GM19324 (cell line): Measurements from ENCODE around the gene FAM131C.
"Not testable (repeated sequence)": the region's sequence is repeated elsewhere in the genome, so short reads cannot be mapped to it uniquely, and the experiment has no call there.

Experiments used
- ATAC-seq: cut with Tn5 transposase; IDR thresholded peaks from one replicate; pipeline ENCODE4 v1.9.1; 2021; ENCODE audit warnings: mild to moderate bottlenecking, moderate library complexity; ENCODE audit not compliant: unreplicated experiment, low FRiP score

Gene FAM131C

DNA sequence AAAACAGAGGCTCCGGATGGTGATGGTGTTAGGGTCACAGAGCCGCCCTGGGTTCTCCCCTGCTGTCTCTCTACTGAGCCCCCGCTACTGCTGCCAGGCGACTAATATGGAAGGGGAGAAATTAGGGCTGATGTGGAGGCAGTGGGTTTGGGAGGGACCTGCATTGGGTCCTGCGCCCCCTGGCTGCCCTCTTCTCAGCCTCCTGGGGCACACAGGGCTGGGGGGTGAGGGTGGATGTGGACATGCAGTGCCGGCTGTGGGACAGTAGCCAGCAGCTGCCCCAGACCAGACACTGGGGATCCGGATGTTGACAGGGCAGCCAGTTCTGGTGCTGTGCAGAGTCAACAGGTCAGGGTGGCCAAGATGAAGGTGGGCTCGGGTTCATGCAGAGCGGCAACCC is 31.4 kb downstream of the FAM131C start:
- ATAC-seq = no peak

DNA sequence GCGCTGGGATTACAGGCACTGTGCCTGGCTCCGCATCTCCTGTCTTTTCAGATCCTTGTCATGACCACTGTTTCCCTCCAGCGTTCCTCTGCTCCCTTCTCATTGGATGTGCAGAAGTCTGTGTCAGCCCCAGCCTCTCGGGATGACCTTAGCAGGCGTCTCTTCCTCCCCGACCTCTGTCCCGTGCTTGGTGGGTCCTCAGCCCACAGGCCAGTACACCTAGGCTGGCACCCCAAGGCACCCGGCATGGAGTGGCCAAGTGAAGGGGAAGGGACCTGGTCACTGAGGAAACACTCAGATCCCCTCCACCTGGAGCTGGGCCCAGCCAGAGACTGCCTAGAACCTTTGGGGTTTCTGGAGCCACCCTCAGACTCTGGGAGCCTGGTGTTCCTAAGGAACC is 32.3 kb downstream of the FAM131C start:
- no peak for ATAC-seq

DNA sequence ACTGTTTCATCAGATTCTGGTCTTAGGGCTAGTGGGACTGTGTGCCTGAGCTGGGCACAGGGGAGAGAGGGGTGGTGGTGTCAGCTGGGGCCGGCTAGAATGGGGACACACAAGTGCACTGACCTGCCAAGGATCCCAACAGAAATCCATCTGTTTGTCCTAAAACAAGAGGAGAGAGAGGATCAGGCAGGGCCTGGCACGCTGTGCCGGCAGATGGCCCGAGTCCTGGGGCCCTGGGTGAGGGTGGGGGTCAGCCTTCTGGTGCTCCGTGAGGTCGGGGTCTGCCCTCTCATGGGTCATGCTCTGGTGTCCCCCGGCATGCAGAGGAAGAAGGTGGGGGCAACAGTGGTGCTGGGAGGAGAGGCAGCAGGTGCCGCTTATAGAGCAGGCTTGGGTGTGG is 33.6 kb downstream of the FAM131C start:
- not testable (repeated sequence) for ATAC-seq

DNA sequence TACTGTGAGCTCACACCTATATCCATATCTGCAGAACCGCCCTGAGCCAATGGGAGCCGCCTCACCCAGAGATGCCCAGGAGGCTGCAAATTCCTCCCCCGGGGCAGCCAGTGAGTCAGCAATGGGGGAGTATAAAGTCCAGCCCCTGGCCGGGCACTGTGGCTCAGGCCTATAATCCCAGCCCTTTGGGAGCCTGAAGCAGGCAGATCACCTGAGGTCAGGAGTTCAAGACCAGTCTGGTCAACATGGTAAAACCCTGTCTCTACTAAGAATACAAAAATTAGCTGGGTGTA is 34.9 kb downstream of the FAM131C start:
- ATAC-seq = no peak

DNA sequence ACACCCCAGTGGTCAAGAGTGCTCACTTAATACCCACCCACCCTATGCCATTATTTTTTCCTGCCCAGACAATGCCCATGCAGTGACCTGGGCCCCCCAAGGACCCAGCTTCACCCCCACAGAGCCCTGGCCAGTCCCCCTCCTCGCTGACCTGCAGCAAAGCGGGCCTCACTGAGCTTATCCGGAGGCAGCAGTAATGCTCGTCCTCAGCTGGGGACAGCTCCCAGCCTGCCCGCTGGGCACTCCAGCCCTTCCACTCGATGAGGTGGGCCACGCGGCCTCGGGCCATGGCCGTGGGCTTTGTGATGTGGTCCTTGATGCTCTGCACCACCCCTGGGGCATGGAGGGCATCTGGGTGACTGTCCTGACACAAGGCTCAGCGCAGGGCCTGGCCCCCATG is 37.0 kb downstream of the FAM131C start:
- ATAC-seq = not testable (repeated sequence)

DNA sequence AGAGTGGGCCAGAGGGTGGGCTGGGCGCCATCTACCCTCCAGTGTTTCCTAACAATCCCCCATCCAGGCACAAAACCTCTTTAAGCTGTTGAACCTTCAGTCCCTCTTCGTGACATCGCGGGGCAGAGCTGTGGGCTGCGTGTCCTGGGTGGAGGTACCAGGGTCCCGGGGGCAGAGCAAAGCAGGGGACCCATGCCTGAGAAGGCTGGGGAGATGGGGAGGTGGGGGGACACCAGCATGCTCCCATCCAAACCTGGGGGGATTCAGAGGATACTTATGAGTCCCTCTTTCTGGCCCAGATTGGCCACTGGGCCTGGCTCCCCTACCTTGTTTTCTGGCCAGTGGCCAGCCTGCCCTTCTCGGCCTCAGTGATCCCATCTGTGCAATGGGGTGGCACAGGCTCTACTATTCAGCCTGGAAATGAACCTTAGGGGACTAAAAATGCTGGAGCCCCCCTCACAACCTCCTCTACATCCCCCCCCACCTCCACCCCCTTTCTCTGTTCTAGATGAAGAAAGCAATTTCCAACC is 40.3 kb downstream of the FAM131C start:
- ATAC-seq = not testable (repeated sequence)

DNA sequence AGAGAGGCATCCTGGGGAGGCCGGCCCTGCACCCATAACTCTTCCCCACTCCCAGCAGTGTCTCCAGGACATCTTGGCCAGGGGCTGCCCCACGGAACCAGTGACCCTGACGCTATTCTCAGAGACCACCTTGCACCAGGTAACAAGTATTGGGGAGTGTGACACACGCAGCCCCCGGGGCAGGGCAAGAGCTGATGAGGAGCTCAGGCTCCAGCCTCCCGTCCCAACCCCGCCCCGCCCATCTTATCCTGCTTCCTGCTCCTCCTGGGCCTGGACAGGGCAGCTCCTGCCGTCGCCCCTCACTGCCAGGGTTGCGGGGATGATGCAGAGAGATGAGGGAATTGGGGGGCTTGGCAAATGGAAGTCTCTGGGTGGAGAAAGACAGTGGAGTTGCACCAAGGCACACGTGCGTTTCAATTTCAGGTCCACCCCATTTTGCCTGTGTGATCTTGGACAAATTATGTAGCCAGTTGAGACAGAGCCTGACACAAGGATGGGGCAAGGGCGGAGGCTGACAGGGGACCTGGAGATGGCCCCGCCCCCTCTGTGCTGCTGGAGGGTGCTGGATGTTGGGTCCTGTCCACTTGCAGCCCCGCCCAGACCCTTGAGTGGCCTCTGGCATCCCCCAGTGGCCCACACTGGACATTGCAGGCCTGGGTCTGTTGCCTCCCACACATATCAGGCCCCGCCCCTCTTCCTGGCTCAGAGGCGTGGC is 40.9 kb downstream of the FAM131C start:
- no peak for ATAC-seq

DNA sequence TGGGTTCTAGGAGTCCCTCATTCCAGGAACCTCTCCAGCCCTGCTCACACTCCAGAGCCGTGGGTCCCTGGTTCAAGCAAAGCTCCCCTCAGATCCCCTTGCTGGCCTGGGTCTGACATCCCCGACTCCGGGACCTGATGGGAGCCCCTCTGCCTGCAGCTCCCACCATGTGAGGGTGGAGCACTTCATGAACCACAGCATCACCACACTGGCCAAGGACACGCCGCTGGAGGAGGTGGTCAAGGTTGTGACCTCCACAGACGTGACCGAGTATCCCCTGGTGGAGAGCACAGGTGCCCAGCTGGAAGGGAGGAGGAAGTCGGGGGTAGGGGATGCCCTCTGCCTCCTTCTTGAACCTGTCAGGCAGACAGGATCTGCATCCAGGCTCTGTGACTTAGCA is 41.9 kb downstream of the FAM131C start:
- no peak for ATAC-seq

DNA sequence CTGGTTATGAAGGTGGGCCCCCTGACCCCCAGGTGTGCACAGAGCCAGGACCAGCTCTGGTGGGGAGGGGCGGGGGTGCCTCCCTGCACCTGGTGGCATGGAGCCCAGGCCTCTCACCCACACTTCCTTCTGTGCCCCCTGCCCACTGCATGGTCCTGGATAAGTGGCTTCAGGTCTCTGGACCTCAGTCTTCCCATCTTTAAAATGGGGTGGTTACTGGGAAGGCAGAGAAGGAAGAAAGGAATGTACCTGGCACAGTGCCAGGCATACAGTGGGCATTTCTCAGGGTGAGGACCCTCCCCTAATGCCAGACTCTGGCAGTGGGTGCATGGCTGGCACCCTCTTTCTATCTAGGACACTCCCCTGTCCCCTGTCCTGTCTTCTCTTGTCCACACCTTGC is 44.2 kb downstream of the FAM131C start:
- no peak for ATAC-seq

DNA sequence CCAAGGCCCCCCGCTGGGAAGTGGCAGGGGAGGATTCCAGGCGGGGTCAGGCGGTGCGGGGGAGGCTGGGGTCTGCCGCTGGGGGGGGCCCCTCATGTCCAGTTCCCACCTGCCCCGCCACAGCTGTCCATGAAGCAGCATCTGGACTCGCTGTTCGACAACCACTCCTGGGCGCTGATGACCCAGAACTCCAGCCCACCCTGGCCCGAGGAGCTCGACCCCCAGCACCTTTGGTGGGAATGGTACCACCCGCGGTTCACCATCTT is 44.5 kb downstream of the FAM131C start:
- not testable (repeated sequence) for ATAC-seq

DNA sequence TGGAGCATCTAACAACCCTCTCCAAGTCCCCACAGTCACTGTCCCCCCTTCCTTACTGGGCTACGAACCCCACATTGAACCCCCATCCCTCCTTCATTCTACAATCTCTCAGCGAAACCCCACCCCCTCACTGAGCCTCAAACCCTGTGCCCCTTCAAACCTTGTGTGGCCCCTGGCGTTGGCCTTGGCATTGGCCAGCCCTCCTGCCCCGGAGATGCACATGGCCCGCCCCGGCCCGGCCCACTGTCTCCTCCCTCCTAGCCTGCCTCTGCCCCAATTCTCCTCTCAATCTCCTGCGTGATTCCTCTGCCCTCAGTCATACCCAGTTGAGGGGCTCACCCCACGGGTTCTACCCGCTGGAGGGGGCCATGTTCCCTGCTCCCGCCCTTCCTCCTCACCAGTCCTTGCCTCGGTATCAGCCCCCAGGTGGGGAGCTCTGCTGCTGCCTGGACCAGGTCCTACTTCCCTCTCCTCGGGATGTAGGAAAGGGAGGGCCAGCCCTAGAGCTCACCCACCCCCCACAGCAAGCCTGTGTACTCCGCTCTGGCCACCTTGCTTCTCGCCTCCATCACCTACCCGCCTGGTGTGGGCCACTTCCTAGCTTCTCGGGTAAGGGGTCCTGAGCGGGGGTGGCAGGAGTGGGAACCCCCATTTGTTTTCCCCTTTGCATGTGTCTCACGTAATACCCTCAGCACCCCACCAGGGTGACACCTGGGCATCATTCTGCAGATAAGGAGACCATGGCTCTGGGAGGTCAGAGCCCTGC is 45.0 kb downstream of the FAM131C start:
- ATAC-seq = no peak

DNA sequence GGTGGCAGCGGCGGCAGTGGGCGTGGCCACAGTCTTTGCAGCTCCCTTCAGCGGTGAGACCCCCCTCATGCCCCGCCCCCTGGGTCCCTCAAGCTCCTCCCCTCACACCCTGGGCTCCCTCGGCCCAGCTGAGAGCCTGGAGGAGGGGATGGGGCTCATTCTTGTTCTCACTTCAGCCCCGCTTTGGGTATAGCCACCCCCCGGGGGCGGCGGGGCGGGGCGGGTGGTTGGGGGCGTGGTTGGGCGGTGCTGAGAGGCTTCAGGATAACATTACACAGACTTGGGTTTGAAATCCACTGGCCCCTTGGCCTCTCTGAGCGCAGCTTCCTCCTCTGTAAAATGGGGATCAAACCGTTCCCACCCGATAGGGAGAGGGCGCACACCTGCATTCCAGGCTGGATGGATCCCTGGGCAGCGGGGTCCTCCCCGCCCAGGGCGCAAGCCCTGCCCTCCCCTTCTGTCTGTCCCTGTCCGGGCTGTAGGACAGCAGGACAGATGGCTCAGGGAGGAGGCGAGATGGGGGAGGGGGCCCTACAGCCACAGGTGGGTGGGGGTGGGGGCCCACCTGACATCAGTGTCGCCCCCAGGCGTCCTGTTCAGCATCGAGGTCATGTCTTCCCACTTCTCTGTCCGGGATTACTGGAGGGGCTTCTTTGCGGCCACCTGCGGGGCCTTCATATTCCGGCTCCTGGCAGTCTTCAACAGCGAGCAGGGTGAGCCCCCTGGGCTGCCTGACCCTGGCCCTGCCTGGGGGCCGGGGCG is 46.5 kb downstream of the FAM131C start:
- ATAC-seq = no peak

DNA sequence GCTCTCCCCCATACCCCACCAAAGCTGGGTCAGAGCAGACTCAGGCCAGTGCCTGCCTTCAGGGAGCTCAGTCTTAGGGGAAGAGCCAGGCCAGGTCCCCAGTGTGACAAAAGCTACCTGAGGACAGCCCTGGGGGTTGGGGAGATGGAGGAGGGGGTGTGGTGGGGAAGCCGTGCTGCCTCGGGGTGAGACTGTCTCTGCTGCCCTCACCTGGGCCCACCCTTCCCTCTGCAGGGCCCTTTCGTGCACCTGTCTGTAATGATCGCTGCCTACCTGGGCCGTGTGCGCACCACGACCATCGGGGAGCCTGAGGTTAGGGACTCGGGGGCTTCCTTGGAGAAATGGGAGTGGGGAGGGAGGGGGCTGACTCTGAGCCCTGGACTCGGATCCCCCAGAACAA is 47.1 kb downstream of the FAM131C start:
- not testable (repeated sequence) for ATAC-seq

DNA sequence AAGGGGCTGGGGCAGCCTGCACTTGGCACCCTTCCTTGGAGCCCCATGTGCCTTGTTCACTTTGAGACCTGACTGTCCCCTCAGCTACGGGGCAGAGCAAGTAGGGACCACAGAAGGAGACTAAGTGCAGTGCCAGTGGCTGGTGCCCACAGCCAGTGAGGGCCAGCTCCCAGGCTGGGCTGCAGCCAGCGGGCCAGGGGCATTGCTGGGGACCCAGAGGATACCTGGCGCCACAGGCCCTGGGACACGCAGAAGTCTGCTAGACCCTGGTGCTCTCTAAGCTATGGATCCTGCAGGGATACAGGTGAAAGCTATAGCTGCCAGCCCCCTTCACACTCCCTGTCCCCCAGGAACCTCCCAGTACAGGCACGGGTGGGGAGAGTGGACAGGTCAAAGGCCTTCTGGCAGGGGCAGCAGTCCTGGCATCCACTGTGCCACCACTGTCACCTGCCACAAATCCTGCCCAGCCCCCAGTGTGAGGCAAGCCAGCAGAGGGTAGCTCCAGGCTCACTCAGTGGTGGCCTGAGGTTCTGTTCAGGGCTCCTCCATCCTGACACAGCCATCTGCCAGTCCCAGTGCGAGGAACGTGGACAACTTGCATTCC is 50.3 kb downstream of the FAM131C start:
- ATAC-seq = no peak

DNA sequence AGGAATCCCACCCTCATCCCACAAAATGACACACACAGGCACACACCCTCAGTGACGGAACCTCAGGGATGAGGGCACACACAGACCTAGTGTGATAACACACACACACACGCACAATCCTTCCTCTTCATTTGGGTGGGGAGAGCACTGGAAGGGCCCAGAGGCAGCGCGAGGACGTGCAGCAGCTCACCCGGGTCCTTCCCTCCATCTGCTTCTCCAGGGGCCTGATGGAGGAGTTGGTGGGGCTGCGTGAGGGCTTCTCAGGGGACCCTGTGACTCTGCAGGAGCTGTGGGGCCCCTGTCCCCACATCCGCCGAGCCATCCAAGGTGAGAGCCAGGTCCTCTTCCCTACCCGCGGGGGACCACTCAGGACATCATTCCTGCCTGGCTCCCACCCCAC is 51.1 kb downstream of the FAM131C start:
- ATAC-seq = no peak

DNA sequence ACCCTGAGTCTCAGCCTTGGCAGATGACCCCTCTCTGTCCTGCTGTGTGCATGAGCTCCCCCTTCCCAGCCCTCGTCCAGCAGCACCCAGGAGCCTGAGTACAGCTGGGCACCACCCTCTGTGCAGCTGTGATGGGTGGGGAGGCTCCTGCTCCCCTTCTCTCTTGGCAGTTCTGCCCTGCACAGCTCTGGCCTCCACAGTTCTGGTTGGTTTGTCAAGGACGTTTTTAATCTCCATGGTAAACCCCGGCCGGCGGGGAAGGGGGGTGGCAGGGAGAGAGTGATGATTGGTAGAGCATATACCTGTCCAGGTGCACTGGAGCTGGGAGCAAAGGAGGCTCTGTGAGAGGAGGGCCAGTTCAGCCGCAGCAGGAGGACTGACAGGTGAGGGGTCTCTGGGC is 51.8 kb downstream of the FAM131C start, which contains the start of gene CLCNKA:
TSS of gene CLCNKA (plus strand) at position 356 of the 400 bp plus-strand sequence. CDS start 584 bp downstream, outside the sequence.
- ATAC-seq = no peak

DNA sequence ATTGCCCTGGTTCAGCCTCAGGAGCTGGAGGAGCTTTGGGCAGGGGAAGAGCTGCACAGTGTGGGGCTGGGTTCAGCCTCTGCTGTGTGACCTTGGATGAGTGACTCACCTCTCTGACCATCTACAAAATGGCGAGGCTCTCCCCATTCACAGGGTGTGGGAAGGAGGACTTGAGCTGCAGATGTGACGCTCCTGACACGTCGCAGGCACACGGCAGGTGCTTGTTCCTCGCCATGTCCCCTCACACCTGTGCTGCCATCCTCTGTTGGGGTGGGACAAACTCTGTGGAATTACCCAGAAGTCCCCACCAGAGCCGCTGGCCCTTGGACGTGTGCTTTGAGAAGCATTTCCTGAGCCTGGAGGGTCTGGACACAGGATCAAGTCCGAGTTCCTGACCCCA is 52.6 kb downstream of the FAM131C start:
- not testable (repeated sequence) for ATAC-seq

DNA sequence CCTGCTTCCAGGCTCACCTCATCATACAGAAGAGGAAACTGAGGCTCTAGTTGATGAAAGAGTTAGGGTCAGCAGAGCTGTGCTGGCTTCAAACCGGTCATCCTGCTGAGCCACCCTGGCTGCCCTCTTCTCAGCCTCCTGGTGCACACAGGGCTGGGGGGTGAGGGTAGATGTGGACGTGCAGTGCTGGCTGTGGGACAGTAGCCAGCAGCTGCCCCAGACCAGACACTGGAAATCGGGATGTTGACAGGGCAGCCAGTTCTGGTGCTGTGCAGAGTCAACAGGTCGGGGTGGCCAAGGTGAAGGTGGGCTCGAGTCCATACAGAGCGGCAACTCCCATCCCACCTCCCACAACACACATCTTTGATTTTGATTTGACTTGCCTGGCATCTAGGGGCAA is 53.1 kb downstream of the FAM131C start:
- ATAC-seq = no peak

DNA sequence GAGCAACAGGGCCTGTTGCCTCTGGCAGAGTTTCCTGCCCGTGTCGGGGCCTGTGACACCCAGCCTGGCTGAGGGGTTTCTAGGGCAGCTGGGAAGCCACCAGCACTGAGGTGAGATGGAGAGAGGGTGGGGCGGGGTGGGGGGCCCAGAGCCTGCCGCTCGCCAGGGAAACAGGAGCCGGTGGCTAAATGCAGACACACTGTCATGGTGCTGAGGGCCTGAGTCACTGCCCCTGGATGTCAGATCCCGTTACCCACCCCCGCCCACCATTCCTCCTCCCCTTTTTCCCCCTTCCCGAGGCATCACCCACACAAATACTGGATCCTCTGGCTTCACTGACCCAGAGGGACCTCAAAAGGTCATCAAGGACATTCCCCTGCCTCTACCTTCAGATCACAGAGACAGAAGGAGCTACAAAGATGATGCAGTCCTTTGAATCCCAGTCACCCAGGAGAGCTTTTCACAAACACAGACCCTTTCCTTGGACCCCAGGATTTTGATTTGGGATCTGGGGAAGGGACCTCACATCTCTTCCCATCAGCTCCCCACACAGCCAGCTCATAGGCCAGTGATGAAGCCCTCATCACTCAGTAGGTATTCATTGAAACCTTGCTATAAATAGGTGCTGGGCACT is 53.7 kb downstream of the FAM131C start:
- no peak for ATAC-seq

DNA sequence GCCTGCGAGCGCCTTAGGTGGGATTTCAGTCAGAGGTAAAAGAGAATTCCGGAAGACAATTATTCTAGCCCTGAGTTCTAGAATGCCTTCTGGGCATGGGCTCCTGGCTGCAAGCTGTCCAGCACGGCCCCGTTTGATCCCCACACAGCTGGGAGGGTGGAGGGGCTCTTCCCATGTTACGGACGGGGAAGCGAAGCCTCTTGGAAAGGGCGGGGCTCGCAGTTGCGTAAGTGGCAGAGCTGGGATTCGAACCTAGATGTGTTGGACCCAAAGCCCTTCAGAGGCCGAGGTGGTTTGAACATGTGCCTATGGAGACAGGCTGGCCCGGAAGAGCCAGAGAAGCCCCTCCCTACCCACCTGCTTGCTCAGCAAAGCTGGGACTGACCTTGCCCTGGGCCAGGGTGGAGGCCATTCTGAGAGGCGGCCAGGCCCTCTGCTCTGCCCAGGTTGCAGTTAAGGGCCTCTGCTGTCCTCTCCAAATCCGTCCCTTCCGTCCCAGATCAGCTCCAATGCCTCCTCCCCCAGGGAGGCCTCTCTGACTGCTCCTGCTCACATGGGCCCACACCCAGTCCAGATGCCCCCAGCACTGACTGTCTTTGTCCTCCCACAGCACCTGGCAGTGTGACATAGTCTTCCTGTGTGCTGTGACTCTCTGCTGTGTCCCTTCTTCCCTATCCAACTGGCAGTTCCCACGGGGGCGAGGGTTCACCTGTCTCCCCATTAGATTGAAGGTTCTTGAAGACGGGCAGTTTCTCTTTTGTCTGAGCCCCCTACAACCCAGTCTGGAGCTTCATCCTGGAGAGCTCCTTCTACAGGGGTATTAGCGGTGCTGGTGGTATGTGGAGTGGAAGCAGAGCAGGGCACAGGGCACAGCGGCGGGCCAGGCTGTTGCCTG is 54.5 kb downstream of the FAM131C start:
- no peak for ATAC-seq
